Brain pericyte (primary cell): ENCODE measurements around the gene TSHZ1.

ENCODE experiments used
- DNase-seq: peaks from one replicate; pipeline ENCODE4 v3.0.0-alpha.2; 2012; ENCODE audit warnings: low read depth, low spot score

The TSHZ1 gene

DNA sequence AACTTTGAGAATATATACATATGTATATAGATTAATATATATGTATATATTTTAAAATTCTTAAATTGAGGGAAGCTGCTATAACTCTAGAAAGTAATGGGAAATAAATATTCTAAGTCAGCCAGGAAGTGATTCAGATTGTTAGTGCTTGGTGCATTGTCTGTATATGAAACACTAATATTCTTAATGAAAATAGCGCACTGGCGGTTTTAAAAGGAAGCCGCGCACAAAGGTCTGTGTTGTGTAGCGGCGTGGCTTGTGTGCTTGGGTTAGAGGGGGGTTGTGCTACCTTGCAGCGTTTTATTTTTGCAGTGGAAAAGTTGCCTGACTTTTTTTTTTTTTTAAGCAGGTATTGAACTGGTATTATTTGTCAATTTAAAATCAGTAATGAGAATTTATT, 11.3 kb downstream of the TSHZ1 start:
- no peak for DNase-seq

DNA sequence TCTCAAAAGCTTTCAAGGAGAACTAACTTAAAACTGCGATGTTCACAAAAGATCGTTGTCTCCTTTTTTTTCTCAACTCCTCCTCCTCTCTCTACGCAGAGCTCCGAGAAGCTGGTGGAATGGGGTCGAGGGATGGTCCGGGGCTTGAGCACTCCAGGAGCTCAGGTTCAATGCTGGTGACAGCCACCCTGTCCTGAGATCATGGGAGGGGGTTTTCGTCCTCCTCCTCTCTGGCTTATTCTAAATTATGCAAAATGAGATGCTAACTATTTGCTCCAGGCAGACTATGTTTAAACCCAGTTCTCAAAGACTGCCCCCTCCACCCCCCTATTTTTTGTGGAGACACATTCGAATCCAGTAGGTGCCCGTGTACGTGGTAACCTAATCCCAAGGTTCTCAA, 11.8 kb downstream of the TSHZ1 start:
- no peak for DNase-seq

DNA sequence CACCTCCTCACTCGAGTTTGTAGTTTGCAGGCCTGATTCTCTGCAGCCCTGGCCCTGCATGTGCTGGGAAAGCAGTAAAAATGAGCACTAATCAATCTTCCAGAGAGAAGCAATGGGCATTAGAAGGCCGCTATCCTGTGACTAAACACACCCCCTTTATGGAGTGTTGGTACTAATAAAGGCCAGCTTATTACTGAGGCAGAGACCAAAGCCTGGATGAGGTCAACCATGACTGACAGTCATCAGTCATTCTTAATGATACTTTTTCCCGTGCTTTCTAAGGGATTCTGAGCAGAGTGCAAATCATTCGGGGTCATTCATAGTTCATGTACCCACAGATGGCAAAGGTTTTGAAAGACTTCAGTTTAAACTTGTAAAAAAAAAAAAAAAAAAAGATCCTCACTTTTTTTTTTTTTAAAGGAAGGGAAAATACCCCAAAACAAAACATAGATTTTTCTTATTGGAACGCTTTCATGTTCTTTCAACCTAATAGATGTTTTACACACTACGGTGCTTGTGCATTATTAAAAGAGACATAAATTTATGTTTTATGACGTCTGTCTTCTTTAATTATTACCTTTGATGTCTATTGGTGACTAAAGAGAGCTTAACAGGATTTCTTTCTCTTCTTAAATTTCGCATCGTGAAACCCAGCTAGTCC, 13.2 kb downstream of the TSHZ1 start:
- DNase-seq, result no peak

DNA sequence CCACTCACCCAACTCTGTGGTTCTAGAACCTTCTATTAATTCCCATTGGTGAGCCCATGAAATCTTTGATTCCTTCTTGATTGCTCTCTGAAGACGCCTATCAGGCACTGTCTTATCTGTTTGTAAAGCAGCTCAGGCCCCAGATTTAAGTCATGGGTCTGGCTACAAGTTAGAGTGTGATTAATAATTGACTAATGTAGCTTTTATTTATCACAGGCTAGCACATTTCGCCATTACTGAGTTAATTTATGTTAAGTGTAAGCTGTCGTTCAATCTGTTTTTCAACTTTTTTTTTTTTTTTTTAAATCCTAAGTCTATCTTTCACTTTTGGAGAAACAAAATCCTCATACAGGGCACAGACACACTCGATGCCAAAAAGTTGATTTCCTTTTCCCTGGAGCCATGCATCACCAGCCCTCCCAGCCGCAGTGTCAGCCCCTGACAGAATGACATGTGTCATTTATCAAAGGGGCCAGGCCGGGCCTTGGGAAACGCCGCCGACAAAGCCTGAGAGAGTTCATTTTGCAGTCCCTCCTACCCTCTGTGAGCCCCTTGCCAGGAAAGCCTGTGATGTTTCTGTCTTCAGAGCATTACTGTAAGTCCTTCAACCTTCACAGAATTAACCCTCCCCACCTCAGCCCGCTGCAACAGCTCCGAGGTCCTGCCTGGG, 15.8 kb downstream of the TSHZ1 start:
- no peak for DNase-seq

DNA sequence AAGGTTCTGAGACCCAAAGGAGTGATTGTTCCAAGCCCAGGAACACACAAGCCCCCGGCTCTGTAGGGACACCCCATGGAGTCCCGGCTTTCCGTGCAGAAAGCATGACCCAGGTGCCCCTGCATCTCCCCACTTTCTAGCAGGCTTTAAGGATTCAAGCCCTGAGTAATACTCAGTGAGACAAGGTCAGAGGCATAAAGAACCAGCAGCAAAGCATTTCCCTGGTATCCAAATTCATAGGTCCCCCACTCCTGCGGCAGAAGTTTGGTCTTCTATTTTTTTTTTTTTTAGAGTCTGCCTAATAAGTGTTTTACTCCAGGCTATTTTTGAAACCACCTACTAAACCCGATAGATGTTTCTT, 16.3 kb downstream of the TSHZ1 start:
- no peak for DNase-seq

DNA sequence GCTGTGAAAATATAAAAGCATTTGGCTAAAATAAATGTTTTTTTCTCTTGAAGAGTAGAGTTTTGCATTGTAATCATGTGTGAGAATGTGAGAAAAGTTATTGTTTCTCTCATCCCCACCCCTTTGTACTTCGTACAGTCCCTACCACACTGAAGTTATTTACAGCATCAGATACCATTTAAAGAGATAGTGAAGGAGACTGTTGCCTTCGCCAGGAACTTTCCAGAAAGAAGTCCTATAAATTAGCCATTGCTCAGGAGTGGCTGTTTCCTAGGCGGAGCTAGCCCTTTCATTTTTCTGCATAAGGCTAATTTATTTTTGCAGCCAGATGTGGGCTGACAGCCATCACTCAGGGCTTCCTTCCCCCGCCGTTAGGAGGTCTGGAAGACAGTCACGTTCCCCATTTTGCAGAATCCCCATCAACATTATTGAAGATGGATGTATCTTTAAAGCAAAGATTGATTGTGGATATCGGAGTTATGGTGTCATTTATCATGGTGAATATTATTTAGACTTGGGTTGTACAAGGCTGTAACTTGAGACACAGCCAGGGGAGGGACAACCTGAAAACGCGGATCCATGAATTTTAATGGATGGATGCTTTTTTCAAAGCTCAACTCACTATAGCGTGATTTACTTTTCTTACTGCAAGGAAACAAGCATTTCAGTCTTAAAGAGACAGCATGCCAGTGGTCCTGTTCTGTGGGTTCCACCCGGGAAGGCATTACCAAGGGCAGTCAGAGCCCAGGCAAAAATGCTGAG, 17.1 kb downstream of the TSHZ1 start:
- DNase-seq, result no peak

DNA sequence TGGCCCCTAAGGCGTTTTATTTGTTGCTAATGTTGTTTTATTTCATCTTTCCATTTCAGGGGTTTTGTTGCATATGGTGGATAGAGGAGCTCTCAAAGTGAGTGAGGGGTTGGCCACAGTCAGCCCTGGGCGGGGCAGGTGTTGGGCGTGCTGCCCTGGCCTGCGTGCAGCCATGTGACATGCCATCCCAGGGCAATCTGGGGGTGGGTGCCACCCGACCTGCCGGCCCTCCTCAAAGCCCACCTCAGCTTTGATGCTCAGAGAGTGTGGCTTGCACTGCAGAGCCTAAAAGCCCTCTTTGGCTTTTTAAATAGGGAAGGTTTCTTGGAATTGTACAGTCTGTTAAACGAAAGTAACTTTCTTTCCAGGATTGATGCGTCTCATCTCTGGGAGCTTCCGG, 18.4 kb downstream of the TSHZ1 start:
- no peak for DNase-seq

DNA sequence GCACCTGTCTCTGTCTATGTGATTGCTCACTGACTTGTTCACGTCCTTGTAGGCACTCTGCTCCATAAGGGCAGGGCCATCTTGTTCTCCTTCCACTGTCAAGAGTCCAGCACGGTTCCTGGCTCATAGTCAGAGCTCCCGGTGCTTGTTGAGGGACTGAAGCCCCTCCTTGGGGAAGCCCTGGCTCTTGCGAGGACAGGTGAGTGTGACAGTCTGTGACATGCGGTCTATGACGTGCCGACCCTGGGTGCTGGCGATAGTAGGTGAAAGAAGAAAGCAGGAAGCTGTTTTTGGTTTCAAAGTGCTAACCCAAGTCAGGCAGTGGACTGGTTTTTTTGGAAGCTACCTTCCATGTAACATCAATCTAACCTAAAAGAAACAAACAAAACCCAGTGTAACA, 18.8 kb downstream of the TSHZ1 start:
- no peak for DNase-seq

DNA sequence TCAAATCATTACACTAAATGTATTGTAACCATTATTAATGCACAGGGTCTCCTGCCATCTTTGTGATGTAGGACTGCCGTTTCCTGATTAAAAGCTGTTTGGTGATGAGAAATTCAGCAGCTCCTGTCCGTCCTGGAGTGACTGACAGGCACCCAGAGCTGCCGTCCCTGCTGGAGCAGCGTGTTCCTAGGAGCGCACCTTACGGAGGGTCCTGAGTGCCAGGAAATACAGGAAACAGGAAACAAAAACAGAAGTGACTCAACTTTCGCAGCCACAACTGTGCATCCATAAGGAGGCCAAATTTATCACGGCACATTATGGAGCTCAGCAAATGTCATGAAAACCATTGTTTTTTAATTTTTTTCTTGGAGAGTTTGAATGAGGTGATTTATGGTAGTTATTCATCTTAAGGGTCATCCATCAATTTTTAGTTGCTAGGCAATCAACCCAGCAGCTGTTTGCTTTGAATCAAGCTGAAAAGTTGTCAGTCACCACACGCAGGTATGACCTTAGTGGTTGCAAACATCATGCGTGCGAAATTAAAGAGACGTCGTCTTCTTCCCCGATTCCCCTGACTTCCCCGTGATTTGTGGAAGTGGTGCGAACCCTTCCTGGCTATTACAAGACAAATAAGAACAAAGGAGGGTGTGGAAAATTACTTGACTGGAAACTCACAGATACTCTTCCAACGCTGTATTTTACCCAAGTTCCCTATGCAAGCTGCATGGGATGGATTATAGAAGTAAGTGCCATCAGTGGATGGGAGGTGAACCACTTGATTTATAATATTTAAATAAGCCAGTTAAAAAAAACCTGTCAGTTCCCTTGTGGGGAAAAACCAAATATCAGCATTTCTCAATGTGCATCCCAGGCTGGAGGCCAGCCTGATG, 19.8 kb downstream of the TSHZ1 start:
- DNase-seq, result no peak

DNA sequence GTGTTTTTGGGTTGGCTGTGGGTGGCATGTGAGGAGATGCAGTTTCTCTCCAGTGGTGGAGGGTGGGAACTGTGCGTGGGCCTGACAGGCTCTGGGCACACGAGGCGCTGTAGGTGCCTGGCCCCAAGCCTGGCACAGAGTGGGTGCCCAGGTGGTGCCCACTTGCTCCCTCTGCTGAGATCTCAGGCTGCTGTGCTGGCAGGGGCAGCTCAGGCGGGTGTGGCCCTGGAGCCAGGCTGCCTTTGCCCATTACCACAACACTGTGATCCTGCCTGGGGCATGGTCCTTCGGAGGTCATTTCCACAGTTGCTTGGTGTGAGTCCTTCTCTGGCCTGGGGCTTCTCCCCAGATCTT, 20.4 kb downstream of the TSHZ1 start:
- DNase-seq, result no peak

DNA sequence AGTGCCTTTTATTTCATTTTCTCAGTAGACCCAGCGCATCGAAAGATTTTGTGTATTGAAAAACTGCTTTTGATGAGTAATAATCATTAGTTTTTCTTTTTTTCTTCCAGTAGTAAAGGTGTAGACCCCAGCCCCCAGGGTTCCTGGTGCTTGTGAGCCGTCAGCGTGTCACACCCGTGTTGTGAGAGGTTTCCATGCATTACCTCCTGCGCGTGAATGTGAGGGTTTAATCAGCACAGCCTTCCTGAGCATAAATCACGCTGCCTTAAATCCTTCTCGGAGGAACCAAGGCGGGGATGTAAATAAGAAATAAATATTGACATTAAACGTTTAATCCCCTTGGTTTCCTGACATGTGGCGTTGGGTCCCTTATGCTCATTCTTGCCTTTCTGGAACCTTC, 24.3 kb downstream of the TSHZ1 start:
- no peak for DNase-seq

DNA sequence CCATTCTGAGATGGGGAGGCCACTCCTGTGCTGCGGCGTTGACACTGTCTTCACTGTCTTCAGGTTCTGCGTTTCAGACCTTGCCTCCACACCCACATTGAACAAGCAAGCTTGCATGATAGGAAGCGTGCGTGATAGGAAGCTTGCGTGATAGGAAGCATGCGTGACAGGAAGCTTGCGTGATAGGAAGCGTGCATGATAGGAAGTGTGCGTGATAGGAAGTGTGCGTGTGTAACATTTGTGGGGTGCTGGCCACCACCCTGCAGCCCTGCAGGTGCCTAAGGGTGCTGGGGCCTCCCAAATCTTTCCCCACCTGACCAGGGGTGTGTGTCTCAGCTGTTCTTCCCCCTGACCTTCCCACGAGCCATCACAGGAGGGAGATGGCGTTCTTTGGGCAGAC, 25.3 kb downstream of the TSHZ1 start:
- DNase-seq, result no peak

DNA sequence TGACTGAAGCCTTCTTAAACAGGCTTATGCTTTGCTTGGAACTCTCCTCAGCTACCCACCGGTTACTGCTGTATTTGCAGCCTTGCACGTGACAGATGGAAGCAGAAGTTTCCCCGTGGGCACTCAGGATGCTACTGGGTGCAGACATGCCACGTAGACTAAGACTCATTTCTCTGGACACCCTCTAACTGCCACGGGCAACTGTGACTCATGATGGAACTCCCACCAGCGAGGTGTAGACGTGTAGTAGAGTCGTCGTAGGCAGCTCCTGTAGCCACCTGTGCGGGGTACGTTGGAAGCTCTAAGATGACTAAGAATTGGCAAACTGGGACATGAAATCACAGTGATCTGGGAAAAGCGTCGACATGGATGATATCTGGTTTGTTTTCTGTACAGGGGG, 27.5 kb downstream of the TSHZ1 start:
- DNase-seq, result no peak

DNA sequence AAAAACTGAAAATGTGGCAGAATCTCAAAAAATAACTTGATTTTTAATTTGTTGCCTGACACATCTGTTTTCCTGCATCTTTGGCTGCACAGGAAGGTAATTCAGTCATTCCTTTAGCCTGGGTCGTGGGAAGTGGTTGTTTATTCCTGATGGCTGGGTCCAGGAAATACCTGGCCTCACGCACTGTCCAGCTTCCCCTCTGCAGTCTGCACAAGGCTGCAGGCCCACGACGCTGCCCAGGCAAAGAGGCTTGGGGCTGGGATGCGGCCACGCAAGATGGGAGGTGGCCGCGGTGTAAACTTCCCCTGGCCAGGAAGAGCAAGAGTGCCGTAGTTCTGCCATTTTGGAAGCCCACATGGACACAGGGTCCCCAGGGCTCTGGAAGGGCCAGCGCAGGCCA, 28.2 kb downstream of the TSHZ1 start:
- DNase-seq, result no peak

DNA sequence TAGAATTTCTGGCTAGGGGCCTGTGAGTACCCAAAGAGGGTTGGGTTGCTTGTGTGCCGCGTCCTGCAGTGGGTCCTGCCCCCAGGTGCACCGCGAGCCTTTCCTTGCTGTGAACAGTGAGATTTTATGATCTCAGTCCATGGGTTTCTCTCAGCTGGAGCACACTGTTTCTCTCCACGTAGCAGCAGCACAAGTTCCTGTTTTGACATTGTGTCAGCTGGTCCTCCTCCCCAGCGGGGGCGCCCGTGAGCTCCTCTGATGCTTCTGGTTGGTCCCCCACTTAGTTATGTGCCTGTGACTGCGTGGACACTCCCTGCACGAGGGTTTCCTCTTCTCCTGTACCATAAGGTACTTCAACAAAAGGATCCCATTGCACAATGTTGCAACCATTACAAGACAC, 29.8 kb downstream of the TSHZ1 start:
- DNase-seq, result no peak

DNA sequence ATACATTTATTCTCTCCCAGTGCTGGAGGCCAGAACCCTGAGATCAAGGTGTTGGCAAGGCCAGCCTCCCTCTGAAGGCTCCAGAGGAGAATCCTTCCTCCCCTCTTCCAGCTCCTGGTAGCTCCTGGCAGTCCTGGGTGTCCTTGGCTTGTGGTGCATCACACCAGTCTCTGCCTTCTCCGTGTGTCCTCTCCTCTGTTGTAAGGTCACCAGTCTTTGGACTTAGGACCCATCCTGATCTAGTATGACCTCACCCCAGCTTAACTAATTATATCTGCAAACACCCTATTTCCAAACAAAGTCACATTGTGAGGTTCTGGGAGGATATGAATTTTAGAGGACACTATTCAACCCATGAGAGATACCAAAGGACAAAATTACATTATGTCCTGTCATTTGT, 31.1 kb downstream of the TSHZ1 start:
- no peak for DNase-seq

DNA sequence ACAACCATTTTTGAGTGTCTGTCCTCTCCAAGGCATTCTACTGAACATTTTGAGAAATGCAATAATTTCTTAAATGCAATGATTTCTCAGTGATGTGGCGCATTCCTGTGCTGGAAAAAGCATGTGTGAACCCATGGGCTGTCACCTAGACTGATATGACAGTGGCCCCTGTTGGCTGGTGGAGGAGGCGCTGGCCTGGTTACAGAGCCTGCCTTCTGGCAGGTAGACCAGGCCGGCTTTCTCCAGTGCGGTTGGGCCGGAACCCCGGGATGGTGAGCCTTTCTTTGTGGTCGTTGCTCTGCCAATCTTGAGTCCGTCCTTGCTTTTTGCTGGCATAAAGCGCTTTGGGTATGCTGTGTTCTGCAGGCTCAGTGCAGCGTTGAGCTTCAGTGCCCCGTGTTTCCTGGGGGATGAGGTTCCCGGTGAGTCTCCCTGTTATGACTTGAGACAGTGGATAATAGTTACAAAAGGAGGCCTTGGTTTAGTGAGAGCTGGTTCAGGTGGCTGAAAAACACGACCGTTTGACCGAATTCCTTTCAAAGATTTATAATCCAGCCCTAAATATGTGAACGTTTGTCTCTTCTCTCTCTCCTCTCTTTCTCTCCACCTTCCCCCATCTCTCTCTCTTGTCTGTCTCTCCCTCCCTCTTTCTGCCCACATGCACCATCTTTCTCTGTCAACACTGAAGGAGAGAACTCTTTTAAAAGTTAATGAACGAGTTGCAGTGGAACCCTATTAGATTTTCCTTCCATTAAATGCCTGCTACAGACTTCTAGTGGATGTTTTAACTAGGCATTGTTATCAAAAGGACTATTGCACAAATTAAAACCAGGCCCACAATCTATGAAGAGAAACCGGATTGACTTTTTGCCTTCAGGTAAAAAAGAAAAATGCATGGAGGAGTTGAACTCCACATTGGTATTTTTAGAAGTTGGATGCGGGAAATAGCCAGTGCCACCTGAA, 34.0 kb downstream of the TSHZ1 start:
- no peak for DNase-seq

DNA sequence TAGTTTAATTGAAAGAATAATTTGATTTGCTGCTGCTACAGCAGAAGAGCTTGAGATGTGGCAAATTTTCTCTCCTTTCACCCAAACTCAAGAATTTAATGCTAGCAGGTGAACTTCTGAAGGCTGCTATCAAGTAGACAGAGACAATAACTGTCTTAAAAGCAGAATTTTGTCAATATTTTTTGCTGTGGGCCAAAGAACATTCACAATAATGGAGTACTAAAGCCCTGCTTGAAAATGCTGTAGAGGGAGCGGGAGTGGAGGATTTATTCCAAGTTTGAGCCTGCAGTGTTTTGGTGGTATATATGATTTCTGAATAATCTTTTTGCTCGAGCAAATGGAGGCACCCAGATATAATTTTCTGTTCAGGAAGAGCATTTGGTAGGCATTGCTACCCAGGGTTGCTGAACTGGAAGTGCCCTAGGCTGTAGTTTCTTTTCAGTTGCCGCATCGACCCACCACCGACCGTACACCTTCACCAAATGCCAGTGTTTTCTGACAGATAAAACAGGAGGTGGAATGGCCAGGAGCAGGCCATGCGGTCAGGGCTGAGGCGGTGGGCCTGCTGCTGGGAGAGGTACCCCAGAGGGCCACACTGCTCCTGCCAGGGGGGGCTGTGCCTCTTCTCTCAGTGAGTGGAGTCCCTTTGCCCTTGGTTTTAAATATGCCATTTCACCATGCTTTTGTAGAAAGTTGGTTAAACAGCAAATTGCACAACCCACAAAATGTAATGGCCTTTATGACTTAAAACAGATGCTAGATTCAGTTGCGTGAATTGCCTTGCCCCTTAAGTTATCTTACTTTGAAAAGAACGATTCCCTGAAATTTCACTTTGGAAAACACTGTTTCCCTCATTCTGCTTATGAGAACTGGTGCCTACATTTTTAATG, 36.4 kb downstream of the TSHZ1 start:
- DNase-seq, result peak; percentile 39

DNA sequence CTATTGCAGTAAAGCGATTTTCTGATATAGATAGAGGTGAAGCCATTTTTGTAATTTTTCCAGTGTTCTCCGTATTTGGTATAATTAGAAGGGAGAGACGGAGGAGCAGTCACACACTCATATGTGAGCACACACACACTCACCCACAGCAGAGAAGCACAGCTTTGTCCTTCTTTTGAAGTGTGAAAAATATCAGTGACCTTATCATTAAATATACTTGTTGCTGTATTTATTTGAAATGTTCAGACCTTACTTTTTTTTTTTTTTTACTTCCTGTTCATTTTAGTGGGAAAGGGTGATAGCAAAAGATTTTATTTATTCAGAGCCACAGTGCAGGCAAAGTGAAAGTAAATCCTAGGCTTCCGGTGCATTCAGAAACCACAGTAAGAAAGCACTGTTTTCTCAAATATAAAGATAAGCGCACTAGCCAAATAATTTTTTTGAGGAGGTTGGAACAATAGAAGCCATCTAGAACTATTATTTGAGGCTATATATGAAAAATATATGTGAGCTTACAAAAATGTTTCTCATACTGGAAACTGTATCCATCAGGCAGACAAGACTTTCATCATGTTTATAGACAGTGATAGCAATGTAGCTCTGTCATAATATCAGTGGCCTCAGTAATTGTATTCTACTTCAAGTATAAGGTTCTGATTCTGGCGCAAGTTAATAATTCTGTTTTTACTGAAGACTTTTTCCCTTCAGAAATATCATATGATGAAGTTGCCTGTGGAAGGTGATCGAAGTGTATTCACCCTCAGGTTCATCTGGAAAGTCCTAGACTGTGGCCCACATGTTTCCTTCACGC, 37.2 kb downstream of the TSHZ1 start:
- peak; percentile 47 for DNase-seq
